Medulla oblongata (tissue), 1 donor: ENCODE results near the gene CUTC.
"Not testable (repeated sequence)": the region's sequence is repeated elsewhere in the genome, so short reads cannot be mapped to it uniquely, and the experiment has no call there.

ENCODE experiments used
- DNase-seq: peaks from one replicate; pipeline ENCODE4 v3.0.0-alpha.2; 2015; ENCODE audit errors: extremely low spot score

Gene CUTC

GRCh38 chr10:99732033-99732842 is at the start of gene CUTC, which contains the start of gene COX15:
Gene CUTC, plus strand, starts transcription at chr10:99732234. Its CDS starts 115 bp downstream, at chr10:99732349.
Gene COX15, minus strand, starts transcription at chr10:99732127. Its CDS starts 78 bp downstream, at chr10:99732049.
- DNase-seq = peak; percentile 98

GRCh38 chr10:99682752-99683151 is 49.3 kb upstream of the CUTC start:
- no peak for DNase-seq

GRCh38 chr10:99685597-99685967 is 46.5 kb upstream of the CUTC start:
- DNase-seq = peak; percentile 58

GRCh38 chr10:99689461-99689860 is 42.6 kb upstream of the CUTC start:
- no peak for DNase-seq

GRCh38 chr10:99693933-99694583 is 38.0 kb upstream of the CUTC start:
- no peak for DNase-seq

- no peak for DNase-seq
Measured at GRCh38 chr10:99695761-99696160, 36.3 kb upstream of the CUTC start.

GRCh38 chr10:99698504-99699080 is 33.4 kb upstream of the CUTC start:
- DNase-seq = no peak

GRCh38 chr10:99700649-99701048 is 31.4 kb upstream of the CUTC start:
- DNase-seq = no peak

GRCh38 chr10:99708428-99709012 is 23.5 kb upstream of the CUTC start:
- DNase-seq = no peak

- DNase-seq = no peak
Measured at GRCh38 chr10:99709480-99710229, 22.4 kb upstream of the CUTC start.

- DNase-seq = peak; percentile 61
Measured at GRCh38 chr10:99711129-99711719, 20.8 kb upstream of the CUTC start.

GRCh38 chr10:99714446-99714845 is 17.6 kb upstream of the CUTC start:
- no peak for DNase-seq

GRCh38 chr10:99720387-99720786 is 11.6 kb upstream of the CUTC start:
- DNase-seq = no peak

GRCh38 chr10:99730026-99730425 is 2.0 kb upstream of the CUTC start:
- no peak for DNase-seq

- no peak for DNase-seq
Measured at GRCh38 chr10:99731306-99732032, 565 bp upstream of the CUTC start.

- no peak for DNase-seq
Measured at GRCh38 chr10:99733366-99733765, 1.3 kb downstream of the CUTC start.

- DNase-seq = not testable (repeated sequence)
Measured at GRCh38 chr10:99734111-99734510, 2.1 kb downstream of the CUTC start.

- no peak for DNase-seq
Measured at GRCh38 chr10:99740260-99740659, 8.2 kb downstream of the CUTC start.

- DNase-seq = no peak
Measured at GRCh38 chr10:99740933-99741559, 9.0 kb downstream of the CUTC start.

- DNase-seq = no peak
Measured at GRCh38 chr10:99742254-99742653, 10.2 kb downstream of the CUTC start.
